ENCODE measurements around the gene ATG101. TPM values are rescaled to one million over a fixed set of nuclear protein-coding genes. Genes with fewer than 3 reads are reported as not detected.
A peak's percentile ranks its signal among the peaks of the same experiment; 100 is the strongest.

The ATG101 gene
- total RNA-seq, 4 donors from 2014 or later, result 40.7 to 61.1 (median 48.0) TPM

DNA sequence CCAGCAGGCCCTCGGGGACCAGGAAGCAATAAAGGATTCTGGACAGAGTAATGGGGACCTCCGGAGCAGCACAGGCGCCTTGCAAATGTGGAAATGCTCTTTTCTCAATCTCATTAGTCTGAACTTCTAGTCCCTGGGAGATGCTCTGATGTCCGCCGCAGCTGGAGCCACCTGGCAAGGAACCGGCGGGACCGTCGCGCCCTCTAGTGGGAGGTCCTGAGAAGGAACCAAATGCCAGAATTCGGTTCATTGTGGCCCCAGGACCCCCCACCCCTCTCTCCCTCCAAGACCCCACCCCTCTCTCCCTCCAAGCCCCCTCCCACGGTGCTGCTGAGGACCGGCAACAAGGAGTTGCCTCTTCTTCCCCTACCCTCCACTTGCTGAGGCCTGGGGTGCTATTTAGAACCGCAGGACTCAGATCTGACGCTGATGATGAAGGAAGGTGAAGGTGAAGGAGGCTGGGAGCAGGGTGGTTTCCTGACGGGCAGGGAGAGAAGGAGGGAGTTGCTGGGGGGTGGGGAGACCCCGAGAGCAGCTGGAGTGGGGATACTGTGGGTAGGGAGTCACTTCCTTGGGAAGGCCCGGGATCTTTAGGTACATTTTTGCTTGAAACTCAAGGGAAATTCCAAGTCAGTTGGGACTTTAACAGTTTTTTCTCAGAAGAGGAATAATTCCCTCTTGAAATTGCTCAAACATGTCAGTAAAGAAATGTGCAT is 52.2 kb downstream of the ATG101 start:
- intact Hi-C loops (cut with DNase I), result loop anchor here (10.0 kb wide), 1 partner anchor 97 kb away; no protein-coding TSS in a partner anchor
- Histone ChIP-seq H3K36me3 (no peaks in the 10 kb centered on the region), H3K4me1 (peaks cover 35 to 38% of the 10 kb centered on the region in 2 donors), H3K4me3 (replicated peaks in 1 of 3) (no peak overlapping the region), H3K9me3 (no peaks in the 10 kb centered on the region), H3K27me3 (no peaks in the 10 kb centered on the region), H3K27ac (no peak overlapping the region)
- peak; percentile 47 to 86 (median 56) for TF ChIP-seq CTCF (IDR thresholded peaks at IDR 0.05)
- TF ChIP-seq POLR2A (IDR thresholded peaks at IDR 0.05), result no peak
- DNase-seq, result peak; percentile 64 to 78
- WGBS, 2 donors, result 19% methylated on average over 16 to 17 of the region's 18 CpGs

DNA sequence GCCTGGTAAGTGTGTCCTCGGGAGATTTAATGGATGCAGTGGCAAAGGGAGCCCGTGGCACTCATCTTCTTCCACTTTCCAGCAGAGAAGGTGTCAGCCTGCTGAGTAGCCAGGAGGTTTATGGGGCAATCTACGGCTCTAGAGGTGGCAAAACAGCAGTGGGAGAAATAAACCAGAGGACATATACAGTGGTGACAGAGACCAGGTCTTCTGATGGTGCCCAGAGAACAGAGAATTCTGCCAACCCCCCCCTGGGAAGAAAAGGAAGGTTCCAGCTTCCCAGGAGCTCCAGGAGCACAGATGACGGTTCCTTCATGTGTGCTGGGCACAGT is 52.7 kb downstream of the ATG101 start:
- no peaks in the 10 kb centered on the region for H3K9me3 ChIP-seq
- H3K36me3 ChIP-seq, result no peaks in the 10 kb centered on the region
- 80 to 88% methylated on average over 4 of the region's 4 CpGs for WGBS, 2 donors
- intact Hi-C loops (cut with DNase I), result loop anchor here (10.0 kb wide), 1 partner anchor 98 kb away; no protein-coding TSS in a partner anchor
- no peak overlapping the region for H3K4me3 ChIP-seq (replicated peaks in 1 of 3)
- peaks cover 34 to 35% of the 10 kb centered on the region in 2 donors for H3K4me1 ChIP-seq
- DNase-seq, result no peak
- H3K27me3 ChIP-seq, result no peaks in the 10 kb centered on the region
- H3K27ac ChIP-seq, result no peak overlapping the region
- TF ChIP-seq POLR2A (IDR thresholded peaks at IDR 0.05), result no peak
- no peak for TF ChIP-seq CTCF (IDR thresholded peaks at IDR 0.05)

DNA sequence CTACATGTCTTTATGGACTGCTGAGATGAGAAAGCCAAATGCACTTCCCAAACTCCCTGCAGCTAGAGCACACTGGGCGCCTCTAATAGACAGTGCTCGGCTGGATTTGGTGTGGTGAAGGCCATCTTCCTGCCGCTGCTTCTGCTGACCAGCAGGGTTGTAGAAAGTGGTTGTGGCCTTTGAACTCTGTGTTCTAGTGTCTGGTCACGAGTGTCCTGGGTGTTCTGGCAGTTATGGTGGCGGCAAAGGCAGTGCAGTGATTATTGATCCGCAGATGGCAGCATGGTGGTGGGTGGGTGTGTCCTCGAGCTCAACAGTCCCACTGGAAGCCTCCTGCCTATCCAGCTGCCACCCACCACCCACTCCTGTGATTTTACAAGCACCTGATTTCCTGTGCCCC is 53.1 kb downstream of the ATG101 start:
- no peak overlapping the region for H3K27ac ChIP-seq
- no peak overlapping the region for H3K4me3 ChIP-seq (replicated peaks in 1 of 3)
- 92 to 93% methylated on average over 7 of the region's 7 CpGs for WGBS, 2 donors
- H3K36me3 ChIP-seq, result no peaks in the 10 kb centered on the region
- no peak for DNase-seq
- TF ChIP-seq POLR2A (IDR thresholded peaks at IDR 0.05), result no peak
- no peak for TF ChIP-seq CTCF (IDR thresholded peaks at IDR 0.05)
- peaks cover 33 to 34% of the 10 kb centered on the region in 2 donors for H3K4me1 ChIP-seq
- no peaks in the 10 kb centered on the region for H3K27me3 ChIP-seq
- no peaks in the 10 kb centered on the region for H3K9me3 ChIP-seq
- intact Hi-C loops (cut with DNase I), result loop anchor here (10.0 kb wide), 1 partner anchor 98 kb away; no protein-coding TSS in a partner anchor

GRCh38 chr12:52123487-52124186 is 53.9 kb downstream of the ATG101 start:
- no peak overlapping the region for H3K4me3 ChIP-seq (replicated peaks in 1 of 3)
- H3K27me3 ChIP-seq, result no peaks in the 10 kb centered on the region
- TF ChIP-seq POLR2A (IDR thresholded peaks at IDR 0.05), result no peak
- 61 to 68% methylated on average over 8 of the region's 8 CpGs for WGBS, 2 donors
- H3K27ac ChIP-seq, result no peak overlapping the region
- H3K36me3 ChIP-seq, result no peaks in the 10 kb centered on the region
- H3K9me3 ChIP-seq, result no peaks in the 10 kb centered on the region
- DNase-seq, result no peak
- intact Hi-C loops (cut with DNase I), result loop anchor here (10.0 kb wide), 1 partner anchor 99 kb away; no protein-coding TSS in a partner anchor
- peaks cover 26 to 34% of the 10 kb centered on the region in 2 donors for H3K4me1 ChIP-seq

DNA sequence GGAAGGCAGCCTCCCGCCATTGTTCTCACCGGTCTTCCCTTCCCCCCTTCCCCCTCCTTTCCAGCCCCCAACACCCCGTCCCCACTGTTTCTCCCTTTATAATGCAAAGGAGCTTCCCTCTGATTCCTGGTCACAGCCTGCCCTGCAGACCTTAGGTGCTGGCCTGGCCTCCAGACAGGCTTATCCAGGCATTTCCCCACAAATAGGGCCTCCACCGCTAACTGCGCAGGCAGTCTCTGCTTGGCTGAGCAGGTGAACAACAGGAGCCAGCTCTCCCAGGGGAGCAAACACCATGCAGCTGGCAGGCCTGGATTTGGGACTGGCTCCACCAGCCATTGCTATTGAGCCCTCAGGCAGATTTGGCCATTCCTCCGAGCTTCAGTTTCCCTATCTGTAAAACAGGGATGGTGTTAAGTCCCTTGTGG is 55.7 kb downstream of the ATG101 start:
- no peak overlapping the region for H3K4me3 ChIP-seq (replicated peaks in 1 of 3)
- H3K36me3 ChIP-seq, result no peaks in the 10 kb centered on the region
- peak overlapping the region; percentile 61 to 88 (median 81) for H3K27ac ChIP-seq
- DNase-seq, result peak; percentile 82 to 86
- H3K27me3 ChIP-seq, result no peaks in the 10 kb centered on the region
- 50 to 51% methylated on average over 5 to 6 of the region's 6 CpGs for WGBS, 2 donors
- no peak for TF ChIP-seq POLR2A (IDR thresholded peaks at IDR 0.05)
- TF ChIP-seq CTCF (IDR thresholded peaks at IDR 0.05), result no peak
- H3K9me3 ChIP-seq, result no peaks in the 10 kb centered on the region
- intact Hi-C loops (cut with DNase I), result loop anchor here (10.0 kb wide), 1 partner anchor 101 kb away; no protein-coding TSS in a partner anchor
- H3K4me1 ChIP-seq, result peaks cover 12 to 22% of the 10 kb centered on the region in 2 donors
